ENCODE results near the gene CENPB. TPM values are rescaled to one million over a fixed set of nuclear protein-coding genes. Genes with fewer than 3 reads are reported as not detected.

Gene CENPB
- total RNA-seq, 1 experiment from 2014 or later, result 84.3 TPM

DNA sequence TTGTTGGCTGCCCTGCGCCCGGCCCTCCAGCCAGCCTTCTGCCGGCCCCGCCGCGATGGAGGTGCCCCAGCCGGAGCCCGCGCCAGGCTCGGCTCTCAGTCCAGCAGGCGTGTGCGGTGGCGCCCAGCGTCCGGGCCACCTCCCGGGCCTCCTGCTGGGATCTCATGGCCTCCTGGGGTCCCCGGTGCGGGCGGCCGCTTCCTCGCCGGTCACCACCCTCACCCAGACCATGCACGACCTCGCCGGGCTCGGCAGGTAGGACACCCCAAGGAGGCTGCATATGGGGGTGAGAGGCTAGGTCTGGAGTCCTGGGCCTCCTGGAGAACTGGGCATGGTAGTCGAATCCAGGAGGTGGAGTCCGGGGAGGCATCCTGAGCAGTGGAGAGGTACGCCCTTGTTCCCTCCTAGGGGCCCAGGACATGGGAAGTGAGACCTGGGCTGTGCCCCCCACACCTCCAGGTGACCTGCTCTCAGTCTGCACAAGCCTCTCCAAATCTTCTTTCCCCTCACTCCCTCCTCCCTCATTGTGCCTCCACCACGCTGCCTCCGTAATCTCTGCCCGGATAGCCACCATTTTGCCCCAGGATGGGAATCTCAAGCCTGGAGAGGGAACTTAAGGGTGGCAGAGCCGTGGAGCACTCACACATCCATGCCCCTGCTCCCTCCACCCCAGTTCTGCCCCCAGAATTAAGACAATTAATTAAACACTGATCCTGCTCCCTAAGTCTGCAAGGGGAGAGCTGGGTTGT is 10.1 kb upstream of the CENPB start:
- peaks cover 17% of the 10 kb centered on the region for H3K36me3 Mint-ChIP-seq (ENCODE audit: insufficient read depth, unreplicated experiment)
- H3K9me3 Mint-ChIP-seq (ENCODE audit: unreplicated experiment), result no peaks in the 10 kb centered on the region
- Histone ChIP-seq H3K27me3 (replicated peaks; ENCODE audit: control insufficient read depth, insufficient read depth, low read length) (no peaks in the 10 kb centered on the region), H3K9me3 (no peaks in the 10 kb centered on the region), H3K36me3 (ENCODE audit: control insufficient read depth, insufficient read depth, low read length) (peaks cover 7% of the 10 kb centered on the region), H3K4me3 (ENCODE audit: low read depth, low read length) (peak overlapping the region; percentile 69), H3K4me1 (peaks cover 36% of the 10 kb centered on the region)
- H3K27me3 Mint-ChIP-seq (ENCODE audit: insufficient read depth, unreplicated experiment), result no peaks in the 10 kb centered on the region
- H3K4me1 Mint-ChIP-seq (ENCODE audit: low read depth, unreplicated experiment), result peaks cover 25% of the 10 kb centered on the region
- peak overlapping the region; percentile 93 for H3K27ac Mint-ChIP-seq (ENCODE audit: unreplicated experiment)
- intact Hi-C loops (cut with micrococcal nuclease; ENCODE audit: unreplicated experiment), result no loop called here
- peak overlapping the region; percentile 84 for H3K4me3 Mint-ChIP-seq (ENCODE audit: unreplicated experiment)
- peak in 1 of 2 experiments; percentile 45 for DNase-seq
- TSS peak; percentile 53 for BruUV-seq (replicated peaks)
- CTCF ChIA-PET, result interaction anchor here (0.6 to 1.9 kb wide), 4 partner anchors 10 to 80 kb away, joined by 3 to 18 read pairs (median 4); partner anchors contain the start of genes AP5S1 and CENPB
- POLR2A ChIA-PET, result interaction anchor here (0.5 to 1.8 kb wide), 7 partner anchors 10 to 375 kb away, joined by 3 to 11 read pairs (median 4); partner anchors contain the start of genes ADISSP, AP5S1 and CENPB
- TF ChIP-seq, protein P1, sequence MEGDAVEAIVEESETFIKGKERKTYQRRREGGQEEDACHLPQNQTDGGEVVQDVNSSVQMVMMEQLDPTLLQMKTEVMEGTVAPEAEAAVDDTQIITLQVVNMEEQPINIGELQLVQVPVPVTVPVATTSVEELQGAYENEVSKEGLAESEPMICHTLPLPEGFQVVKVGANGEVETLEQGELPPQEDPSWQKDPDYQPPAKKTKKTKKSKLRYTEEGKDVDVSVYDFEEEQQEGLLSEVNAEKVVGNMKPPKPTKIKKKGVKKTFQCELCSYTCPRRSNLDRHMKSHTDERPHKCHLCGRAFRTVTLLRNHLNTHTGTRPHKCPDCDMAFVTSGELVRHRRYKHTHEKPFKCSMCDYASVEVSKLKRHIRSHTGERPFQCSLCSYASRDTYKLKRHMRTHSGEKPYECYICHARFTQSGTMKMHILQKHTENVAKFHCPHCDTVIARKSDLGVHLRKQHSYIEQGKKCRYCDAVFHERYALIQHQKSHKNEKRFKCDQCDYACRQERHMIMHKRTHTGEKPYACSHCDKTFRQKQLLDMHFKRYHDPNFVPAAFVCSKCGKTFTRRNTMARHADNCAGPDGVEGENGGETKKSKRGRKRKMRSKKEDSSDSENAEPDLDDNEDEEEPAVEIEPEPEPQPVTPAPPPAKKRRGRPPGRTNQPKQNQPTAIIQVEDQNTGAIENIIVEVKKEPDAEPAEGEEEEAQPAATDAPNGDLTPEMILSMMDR (IDR thresholded peaks at IDR 0.05; ENCODE audit: insufficient read depth in 1 of 2, low read depth in 1 of 2, low read length in 1 of 2, severe bottlenecking in 1 of 2, unreplicated experiment in 1 of 2), result no peak

DNA sequence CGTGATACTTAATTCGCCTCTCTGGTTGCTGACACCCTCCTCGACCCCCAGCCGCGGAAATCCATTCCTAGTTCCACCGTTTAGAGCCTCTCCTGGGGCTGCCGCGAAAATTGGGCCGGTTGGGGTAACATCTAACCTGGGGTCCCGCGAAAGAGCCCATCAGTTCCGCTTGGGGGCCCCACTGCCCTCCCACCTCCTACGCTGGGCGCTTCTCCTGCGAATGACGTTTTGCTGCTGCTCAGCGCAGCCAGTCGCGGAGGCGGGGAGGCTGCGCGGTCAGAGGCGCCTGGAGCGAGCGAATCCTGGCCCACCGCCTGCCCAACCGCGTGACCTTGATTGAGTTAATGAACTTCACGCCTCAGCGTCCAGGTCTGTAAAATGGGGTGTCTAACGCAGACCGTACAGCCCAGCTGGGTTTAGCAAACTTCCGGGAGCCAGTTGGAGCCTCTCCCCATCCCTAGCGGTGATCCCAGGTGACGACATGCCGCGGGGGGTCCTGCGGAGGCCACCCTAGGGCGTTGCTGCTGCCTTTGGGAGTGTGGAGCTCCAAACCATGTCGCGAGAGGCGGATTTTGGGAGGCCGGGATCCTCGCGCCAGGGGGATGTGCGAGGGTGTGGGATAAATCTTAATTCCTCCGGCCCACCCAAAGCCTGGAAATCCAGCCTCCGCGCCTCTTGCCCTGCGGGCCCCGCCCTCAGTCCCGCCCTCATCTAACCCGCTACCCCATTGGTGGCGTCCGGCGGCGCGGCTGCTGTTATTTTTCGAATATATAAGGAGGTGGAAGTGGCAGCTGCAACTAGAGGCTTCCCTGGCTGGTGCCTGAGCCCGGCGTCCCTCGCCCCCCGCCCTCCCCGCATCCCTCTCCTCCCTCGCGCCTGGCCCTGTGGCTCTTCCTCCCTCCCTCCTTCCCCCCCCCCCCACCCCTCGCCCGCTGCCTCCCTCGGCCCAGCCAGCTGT is 9.2 kb upstream of the CENPB start, which contains the start of gene CDC25B:
Gene CDC25B, plus strand, starts transcription at position 800 of the 958 bp plus-strand sequence. CDS start 222 bp downstream, outside the sequence.
- no peaks in the 10 kb centered on the region for H3K27me3 Mint-ChIP-seq (ENCODE audit: insufficient read depth, unreplicated experiment)
- H3K27me3 ChIP-seq (replicated peaks; ENCODE audit: control insufficient read depth, insufficient read depth, low read length), result no peaks in the 10 kb centered on the region
- intact Hi-C loops (cut with micrococcal nuclease; ENCODE audit: unreplicated experiment), result no loop called here
- peaks cover 25% of the 10 kb centered on the region for H3K4me1 Mint-ChIP-seq (ENCODE audit: low read depth, unreplicated experiment)
- TSS peak; percentile 93 for BruUV-seq (replicated peaks)
- DNase-seq, result peak; percentile 90 to 95
- ChIA-PET CTCF (interaction anchor here (0.6 to 1.9 kb wide), 4 partner anchors 9 to 79 kb away, joined by 3 to 18 read pairs (median 4); partner anchors contain the start of genes AP5S1 and CENPB), POLR2A (interaction anchor here (0.5 to 1.8 kb wide), 8 partner anchors 9 to 376 kb away, joined by 3 to 11 read pairs (median 4); partner anchors contain the start of genes ADISSP, AP5S1 and CENPB)
- peaks cover 13% of the 10 kb centered on the region for H3K36me3 Mint-ChIP-seq (ENCODE audit: insufficient read depth, unreplicated experiment)
- H3K36me3 ChIP-seq (ENCODE audit: control insufficient read depth, insufficient read depth, low read length), result peaks cover 6% of the 10 kb centered on the region
- TF ChIP-seq, protein P1 (IDR thresholded peaks at IDR 0.05; ENCODE audit: insufficient read depth in 1 of 2, low read depth in 1 of 2, low read length in 1 of 2, severe bottlenecking in 1 of 2, unreplicated experiment in 1 of 2), result peak; percentile 49 to 68
- peaks cover 36% of the 10 kb centered on the region for H3K4me1 ChIP-seq
- peak within 1 kb of the TSS; percentile 93 for H3K27ac Mint-ChIP-seq (ENCODE audit: unreplicated experiment)
- peak within 1 kb of the TSS; percentile 84 for H3K4me3 Mint-ChIP-seq (ENCODE audit: unreplicated experiment)
- H3K9me3 ChIP-seq, result no peaks in the 10 kb centered on the region
- H3K9me3 Mint-ChIP-seq (ENCODE audit: unreplicated experiment), result no peaks in the 10 kb centered on the region
- peak within 1 kb of the TSS; percentile 69 for H3K4me3 ChIP-seq (ENCODE audit: low read depth, low read length)
